Suprapubic skin (tissue), 4 donors: ENCODE data around the gene DHX15.

Source experiments
- EP300 ChIP-seq: sonication (generic); formaldehyde crosslinking; IDR thresholded peaks from one replicate; pipeline ENCODE4 v1.6.1; 2017; ENCODE audit warnings: antibody characterized with exemption
- POLR2AphosphoS5 ChIP-seq, 3 donors: sonication (generic); formaldehyde crosslinking; IDR thresholded peaks; one replicate each; pipeline ENCODE4 v1.6.1; 2017; ENCODE audit warnings: antibody characterized with exemption in 3 of 3
- TF ChIP-seq, protein P1 (sequence below), 2 donors: fragments of 200-600 bp in 1 of 2; fragments of 450-650 bp in 1 of 2; sonication (generic) in 1 of 2; IDR thresholded peaks; one replicate each; pipeline ENCODE4 v1.5.1; 2016 to 2019; ENCODE audit warnings: antibody characterized with exemption in 2 of 2, mild to moderate bottlenecking in 1 of 2, moderate library complexity in 1 of 2

DNA sequence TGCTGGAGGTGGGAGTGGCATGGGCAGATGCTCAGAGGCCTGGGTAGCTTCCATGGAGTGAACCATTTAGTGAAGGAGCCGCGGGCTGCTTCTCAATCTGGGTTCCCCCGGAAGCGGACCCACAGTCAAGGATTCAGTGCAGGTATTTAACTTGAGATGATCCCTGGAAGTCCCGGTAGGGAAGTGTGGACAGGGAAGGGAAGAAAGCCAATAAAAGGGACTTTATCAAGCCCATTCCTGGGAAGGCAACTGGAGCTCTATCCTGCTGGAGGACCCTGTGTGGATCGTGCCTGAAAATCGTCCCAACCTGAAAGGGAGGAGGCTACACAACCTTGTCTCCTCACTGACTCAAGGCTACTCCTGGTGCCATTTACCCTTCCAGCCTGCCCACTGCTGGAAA is 76.9 kb downstream of the DHX15 start:
- TF ChIP-seq, protein P1, sequence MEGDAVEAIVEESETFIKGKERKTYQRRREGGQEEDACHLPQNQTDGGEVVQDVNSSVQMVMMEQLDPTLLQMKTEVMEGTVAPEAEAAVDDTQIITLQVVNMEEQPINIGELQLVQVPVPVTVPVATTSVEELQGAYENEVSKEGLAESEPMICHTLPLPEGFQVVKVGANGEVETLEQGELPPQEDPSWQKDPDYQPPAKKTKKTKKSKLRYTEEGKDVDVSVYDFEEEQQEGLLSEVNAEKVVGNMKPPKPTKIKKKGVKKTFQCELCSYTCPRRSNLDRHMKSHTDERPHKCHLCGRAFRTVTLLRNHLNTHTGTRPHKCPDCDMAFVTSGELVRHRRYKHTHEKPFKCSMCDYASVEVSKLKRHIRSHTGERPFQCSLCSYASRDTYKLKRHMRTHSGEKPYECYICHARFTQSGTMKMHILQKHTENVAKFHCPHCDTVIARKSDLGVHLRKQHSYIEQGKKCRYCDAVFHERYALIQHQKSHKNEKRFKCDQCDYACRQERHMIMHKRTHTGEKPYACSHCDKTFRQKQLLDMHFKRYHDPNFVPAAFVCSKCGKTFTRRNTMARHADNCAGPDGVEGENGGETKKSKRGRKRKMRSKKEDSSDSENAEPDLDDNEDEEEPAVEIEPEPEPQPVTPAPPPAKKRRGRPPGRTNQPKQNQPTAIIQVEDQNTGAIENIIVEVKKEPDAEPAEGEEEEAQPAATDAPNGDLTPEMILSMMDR (IDR thresholded peaks at IDR 0.05): no peak
- TF ChIP-seq POLR2AphosphoS5 (IDR thresholded peaks at IDR 0.05) (no peak), EP300 (no peak)
